AML-193 (cell line): ENCODE measurements around the gene TEKT3.

Source experiments
- DNase-seq, 2 experiments: peaks; one replicate each; lab custom pipeline; 2025; lab: John Stamatoyannopoulos, UW

Gene TEKT3

GRCh38 chr17:15341385-15341849, at the start of gene TEKT3:
Gene TEKT3 (minus strand): TSS chr17:15341597. CDS start chr17:15331585, 10,012 bp downstream.
- no peak for DNase-seq

GRCh38 chr17:15388356-15389041, 47.1 kb upstream of the TEKT3 start:
- DNase-seq, result no peak

DNA sequence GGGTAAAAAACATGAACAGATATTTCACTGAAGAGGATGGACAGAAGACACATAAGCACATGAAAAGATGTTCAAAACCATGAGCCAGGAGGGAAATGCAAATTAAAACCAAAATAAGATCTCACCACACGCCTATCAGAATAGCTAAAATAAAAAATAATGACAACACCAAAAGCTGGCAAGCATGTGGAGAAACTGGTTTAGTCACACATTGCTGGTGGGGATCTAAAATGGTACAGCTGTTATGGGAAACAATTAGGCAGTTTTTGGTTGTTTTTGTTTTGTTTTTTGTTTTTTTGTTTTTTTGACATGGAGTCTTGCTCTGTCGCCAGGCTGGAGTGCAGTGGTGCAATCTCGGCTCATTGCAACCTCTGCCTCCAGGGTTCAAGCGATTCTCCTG, 44.7 kb upstream of the TEKT3 start:
- DNase-seq, result no peak

- no peak for DNase-seq
Measured at GRCh38 chr17:15385305-15385704, 43.9 kb upstream of the TEKT3 start.

DNA sequence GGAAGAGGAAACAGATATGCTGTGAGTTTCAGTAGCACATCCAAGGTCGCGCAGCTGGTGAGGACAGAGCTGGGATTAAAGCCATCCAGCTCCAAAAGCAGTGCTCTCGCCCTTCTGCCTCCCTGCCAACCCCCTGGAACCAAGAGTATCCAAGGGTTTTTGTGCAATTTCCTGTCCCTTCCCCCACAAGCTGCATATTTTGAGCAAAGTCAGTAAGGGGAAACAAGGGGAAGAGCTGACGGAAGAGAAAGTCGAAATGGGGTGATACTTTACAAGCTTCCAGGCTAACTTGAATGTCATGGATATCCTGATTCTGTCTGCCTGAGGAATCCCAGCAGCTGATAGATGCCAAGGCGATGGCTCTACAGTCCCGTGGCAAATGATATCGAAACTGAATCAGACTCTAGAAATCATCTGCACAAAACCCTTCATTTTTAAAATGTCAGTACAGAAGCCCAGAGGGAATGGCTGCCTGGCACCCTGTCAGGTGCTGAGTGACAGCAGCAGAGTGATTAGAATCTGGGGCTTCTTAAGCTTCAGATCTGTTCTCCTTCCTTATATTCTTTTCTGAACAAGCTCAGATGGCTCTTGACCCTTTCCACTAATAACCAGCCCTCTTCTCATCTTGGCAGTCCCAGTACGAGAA, 42.9 kb upstream of the TEKT3 start:
- DNase-seq, result no peak

DNA sequence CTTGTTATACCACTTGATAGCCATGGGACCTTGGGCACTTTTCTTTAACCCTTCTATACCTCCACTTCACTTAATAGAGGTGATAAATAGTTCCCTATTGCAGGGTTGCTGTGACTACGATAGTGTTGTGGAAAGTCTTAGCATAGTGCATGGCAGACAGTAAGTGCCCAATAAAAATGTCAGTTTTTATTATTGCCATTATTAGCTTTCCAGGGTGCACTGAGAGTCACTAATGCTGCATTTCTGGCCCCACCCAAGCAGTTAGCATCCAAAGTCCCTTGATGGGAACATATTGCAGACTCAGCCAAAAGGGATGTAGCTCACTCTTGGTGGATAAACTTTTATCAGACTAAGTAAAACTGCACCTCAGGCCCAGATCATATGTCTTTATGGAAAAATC, 41.5 kb upstream of the TEKT3 start:
- no peak for DNase-seq

DNA sequence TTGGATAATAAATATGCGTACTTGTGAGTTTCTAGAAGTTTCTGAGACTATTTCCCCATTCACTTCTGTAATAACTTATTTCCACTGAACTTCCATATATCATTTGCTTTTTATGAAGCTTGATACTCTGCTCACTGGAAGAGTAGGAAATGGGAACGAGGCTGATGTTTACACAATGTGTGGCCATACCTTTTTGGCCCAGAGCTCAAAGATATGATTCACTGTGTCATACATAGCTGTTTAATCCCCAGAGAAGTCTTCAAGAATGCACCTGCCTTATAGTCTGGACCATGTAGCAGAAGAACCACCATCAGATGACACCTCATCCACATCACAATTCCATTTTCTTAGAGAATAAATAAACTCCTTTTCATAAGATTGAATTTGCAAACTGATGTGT, 40.3 kb upstream of the TEKT3 start:
- no peak for DNase-seq

- no peak for DNase-seq
Measured at GRCh38 chr17:15380446-15380845, 39.0 kb upstream of the TEKT3 start.

- DNase-seq, result no peak
Measured at GRCh38 chr17:15379659-15380058, 38.3 kb upstream of the TEKT3 start.

DNA sequence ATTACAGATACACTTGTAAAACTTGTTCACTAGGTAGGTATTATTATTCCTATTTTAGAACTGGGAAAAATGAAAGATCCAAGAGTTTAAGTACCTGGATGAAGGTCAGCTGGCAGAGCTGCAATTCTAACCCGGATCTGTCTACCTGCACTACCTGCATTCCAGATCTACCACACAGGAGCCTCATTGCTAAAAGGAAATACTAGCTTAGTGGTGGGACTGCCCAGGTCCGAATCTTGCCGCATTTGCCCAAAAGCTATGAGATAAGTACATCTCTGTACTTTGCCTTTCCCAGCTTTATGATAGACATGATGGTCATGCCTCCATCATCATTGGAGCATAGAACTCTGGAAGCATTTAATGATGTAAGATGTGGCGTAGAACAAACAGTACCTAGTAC, 36.8 kb upstream of the TEKT3 start:
- no peak for DNase-seq

DNA sequence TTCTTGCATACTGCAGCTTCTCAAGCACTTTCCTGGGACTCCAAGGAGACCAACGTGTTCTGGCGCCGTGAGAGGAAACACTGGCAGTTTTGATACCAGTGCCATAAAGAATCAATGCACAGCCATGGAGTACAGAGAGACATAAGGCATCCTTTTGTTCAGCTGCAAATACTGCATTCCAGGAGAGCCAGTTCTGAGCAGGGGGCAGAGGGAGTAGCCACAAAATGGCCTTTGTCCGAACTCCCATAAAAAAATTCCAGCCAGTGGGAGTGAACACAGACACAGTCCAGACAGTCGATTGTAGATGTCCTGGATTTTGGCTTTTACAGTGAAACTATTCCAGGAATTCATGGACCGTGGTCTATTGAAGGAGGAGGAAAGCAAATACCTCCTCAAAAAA, 36.2 kb upstream of the TEKT3 start:
- DNase-seq, result no peak

DNA sequence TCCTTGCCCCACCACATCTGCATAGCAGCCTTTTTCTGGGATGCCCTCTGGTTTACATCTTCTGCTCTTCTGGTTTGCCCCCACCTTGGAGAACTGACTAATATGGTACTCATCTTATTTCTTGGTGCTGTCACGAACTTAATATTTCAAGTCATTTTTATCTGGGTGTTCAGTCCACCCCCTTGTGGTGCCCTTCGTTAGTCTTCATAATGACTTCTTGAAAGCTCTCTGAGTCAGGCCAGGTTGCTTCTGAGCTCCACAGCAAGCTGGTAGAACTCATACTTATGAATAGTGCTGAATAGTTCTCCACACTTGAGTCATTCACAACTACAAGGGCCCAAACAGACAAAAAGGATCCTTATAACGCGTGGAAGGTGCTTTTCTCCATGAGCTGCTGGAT, 35.8 kb upstream of the TEKT3 start:
- DNase-seq, result no peak

GRCh38 chr17:15371376-15372130, 30.2 kb upstream of the TEKT3 start:
- no peak for DNase-seq

- DNase-seq, result no peak
Measured at GRCh38 chr17:15368600-15368999, 27.2 kb upstream of the TEKT3 start.

- DNase-seq, result no peak
Measured at GRCh38 chr17:15366026-15366425, 24.6 kb upstream of the TEKT3 start.

DNA sequence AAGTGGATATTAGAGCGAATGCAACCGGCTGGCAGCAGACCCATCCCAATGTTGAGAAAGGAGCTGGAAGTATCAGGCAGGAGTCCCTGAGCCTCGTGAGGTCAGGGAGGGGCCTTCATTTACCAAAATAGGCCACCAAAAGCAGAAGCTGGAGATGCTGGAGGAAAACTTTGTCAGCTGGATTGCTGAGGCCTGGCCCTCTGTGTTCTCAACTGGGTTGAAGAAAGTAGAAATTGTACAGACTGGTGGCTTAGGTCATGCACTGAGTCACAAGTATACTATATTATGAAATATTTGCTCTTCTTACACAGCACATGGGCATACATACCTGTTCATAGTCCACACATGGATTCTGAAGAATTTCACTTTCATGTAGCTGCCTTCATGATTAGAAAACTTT, 23.2 kb upstream of the TEKT3 start:
- no peak for DNase-seq

- DNase-seq, result no peak
Measured at GRCh38 chr17:15363702-15364101, 22.3 kb upstream of the TEKT3 start.

DNA sequence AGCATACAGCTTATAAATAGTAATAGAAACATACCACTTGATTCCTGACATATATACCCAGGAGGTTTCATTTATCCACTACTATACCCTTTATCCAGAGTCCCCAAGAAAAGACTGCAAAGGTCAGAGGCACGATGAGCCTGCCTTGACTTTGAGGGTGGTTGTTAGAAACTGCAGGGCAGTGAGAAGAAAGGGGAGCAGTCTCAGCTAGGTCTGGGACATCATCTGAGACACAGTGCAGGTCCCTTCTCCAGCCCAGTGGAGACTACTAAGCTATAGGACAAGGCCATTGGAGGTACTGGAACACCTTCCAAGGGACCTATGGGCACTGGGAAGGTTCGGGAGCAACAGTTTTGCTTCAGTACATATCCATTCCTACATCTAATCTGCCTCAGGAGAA, 20.2 kb upstream of the TEKT3 start:
- no peak for DNase-seq

DNA sequence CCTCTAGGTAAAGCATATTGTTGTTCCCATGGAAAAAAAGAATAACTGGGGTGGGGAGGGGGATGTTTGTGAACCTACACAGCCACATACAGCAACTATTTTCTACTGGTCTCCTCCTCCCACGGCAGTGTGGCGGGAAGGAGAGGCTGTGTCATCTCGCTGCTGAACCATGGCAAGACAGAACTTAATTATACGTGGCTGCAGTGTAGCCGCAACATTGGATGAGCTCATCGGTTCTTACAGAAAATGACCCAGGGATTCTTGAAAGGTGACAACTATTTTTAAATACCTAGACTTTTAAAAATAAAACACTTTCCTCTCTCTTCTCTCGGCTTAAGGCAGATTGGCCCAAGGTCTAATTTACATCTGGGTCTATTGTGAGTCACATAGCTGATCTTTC, 19.8 kb upstream of the TEKT3 start:
- no peak for DNase-seq

- DNase-seq, result no peak
Measured at GRCh38 chr17:15354256-15354655, 12.9 kb upstream of the TEKT3 start.

DNA sequence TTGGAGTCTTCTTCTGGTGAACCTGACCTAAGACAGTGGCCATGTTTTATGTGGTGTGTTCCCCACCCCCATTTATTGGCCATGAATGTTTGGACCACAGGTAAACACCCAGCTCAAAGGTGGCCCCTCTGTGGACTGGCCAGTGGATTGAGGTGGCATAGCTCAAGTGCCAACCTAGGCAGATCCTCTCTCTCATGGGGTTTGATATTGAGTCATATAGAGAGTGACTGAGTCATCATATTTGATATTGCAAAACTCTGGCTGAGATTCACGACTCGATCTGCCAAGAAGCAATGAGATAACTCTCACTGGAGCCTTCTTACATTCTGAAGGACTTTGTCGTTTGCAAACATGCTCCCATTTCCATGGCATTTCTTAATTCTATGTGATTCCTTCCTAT, 10.5 kb upstream of the TEKT3 start:
- DNase-seq, result no peak

DNA sequence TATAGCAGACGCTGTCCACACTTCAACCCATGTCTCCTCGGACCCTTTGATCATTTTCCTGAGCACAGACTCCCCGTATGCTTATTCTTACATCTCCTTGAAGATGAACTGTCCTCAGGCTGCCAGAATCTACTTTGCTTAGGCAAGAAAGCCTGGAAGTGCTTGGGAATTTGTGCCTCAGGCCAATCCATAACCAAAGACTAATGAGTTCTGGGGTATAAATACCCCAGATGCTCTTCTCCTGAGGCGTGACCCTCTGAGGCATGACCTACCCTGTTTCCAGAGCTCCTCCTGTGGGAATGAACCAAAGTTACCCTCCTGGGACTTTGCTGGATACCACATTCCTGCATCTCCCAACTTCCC, 10.1 kb upstream of the TEKT3 start:
- DNase-seq, result no peak

DNA sequence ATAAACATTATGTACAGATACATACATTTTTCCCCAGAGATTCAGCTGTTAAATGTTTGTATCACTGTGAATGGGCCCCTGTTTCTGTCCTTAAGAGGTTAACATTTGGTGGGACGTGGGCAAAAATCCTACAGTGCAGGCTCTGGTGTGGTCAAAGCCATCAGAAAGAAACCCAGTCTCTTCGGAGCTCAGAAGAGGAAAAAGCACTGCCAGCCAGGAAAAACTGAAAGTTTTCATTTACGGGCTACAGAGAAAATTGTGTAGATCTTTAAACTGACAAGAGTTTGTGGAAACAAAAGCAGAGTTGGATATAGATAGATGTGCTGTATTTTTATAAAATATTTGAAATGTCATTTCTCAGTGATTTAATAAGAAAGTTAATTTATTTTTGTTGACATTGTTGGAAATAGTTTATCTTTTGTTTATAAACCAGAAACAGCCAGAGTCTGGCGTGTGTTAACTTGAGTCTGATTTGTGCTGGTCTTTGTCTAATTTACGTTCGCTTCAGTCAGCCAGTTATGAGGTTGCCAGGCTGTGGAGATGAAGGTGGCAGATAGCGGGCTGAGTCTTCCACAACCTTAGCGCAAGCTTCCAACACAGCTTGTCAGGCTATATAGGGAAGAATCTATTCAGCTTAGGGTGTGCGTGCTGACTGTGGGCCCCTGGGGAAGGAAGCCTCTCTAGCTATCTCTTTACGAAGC, 9.5 kb upstream of the TEKT3 start:
- DNase-seq, result no peak
